ENCODE measurements around the gene NDUFAF2.

DNA sequence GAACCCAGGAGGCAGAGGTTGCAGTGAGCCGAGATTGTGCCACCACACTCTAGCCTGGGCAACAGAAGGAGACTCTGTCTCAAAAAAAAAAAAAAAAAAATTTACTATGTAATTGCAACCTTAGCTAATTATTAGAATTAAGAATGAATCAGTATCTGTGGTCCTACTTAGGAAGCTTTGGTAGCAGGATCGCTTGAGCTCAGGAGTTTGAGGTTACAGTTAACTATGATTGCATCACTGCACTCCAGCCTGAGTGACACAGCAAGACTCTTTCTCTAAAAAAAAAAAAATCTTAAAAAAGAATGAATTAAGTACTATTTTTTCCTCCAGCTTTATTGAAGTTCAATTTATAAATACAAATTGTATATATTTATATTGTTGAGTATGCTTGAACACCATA lies 16.7 kb downstream of the NDUFAF2 start:
- TF ChIP-seq, protein P1, sequence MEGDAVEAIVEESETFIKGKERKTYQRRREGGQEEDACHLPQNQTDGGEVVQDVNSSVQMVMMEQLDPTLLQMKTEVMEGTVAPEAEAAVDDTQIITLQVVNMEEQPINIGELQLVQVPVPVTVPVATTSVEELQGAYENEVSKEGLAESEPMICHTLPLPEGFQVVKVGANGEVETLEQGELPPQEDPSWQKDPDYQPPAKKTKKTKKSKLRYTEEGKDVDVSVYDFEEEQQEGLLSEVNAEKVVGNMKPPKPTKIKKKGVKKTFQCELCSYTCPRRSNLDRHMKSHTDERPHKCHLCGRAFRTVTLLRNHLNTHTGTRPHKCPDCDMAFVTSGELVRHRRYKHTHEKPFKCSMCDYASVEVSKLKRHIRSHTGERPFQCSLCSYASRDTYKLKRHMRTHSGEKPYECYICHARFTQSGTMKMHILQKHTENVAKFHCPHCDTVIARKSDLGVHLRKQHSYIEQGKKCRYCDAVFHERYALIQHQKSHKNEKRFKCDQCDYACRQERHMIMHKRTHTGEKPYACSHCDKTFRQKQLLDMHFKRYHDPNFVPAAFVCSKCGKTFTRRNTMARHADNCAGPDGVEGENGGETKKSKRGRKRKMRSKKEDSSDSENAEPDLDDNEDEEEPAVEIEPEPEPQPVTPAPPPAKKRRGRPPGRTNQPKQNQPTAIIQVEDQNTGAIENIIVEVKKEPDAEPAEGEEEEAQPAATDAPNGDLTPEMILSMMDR (IDR thresholded peaks at IDR 0.05) = no peak
- TF ChIP-seq ZFX (IDR thresholded peaks at IDR 0.05; ENCODE audit: borderline replicate concordance) = no peak

All from 22Rv1 (cell line).